M059J (cell line): ENCODE measurements around the gene DLX2. TPM values are rescaled to one million over a fixed set of nuclear protein-coding genes. Genes with fewer than 3 reads are reported as not detected.
"Not testable (repeated sequence)": the region's sequence is repeated elsewhere in the genome, so short reads cannot be mapped to it uniquely, and the experiment has no call there.

Source experiments
- DNase-seq: peaks from one replicate; pipeline ENCODE4 v3.0.0-alpha.2; 2012; ENCODE audit warnings: low read depth
- total RNA-seq: library from RNA; depleted of rRNA; stranded (reverse); fragments of >200 nt; shearing (Covaris generic); gene quantifications from 2 replicates; pipeline ENCODE4 v1.2.3, GENCODE V29; 2014; rRNA removed

Gene DLX2
- 1.9 and 4.2 TPM in 2 replicates for total RNA-seq

GRCh38 chr2:172102391-172103359 is at the start of gene DLX2:
Gene DLX2 (minus strand): TSS chr2:172102900. CDS start chr2:172102538, 362 bp downstream.
- peak; percentile 92 for DNase-seq

GRCh38 chr2:172147944-172148650 is 45.4 kb upstream of the DLX2 start:
- peak; percentile 83 for DNase-seq

- no peak for DNase-seq
Observed at GRCh38 chr2:172143817-172144216, 41.1 kb upstream of the DLX2 start.

GRCh38 chr2:172138727-172139126 is 36.0 kb upstream of the DLX2 start:
- DNase-seq, result not testable (repeated sequence)

- no peak for DNase-seq
Observed at GRCh38 chr2:172137943-172138342, 35.2 kb upstream of the DLX2 start.

- DNase-seq, result peak; percentile 8
Observed at GRCh38 chr2:172137109-172137508, 34.4 kb upstream of the DLX2 start.

- no peak for DNase-seq
Observed at GRCh38 chr2:172135446-172135845, 32.7 kb upstream of the DLX2 start.

- DNase-seq, result no peak
Observed at GRCh38 chr2:172134270-172134669, 31.6 kb upstream of the DLX2 start.

GRCh38 chr2:172131713-172132555 is 29.2 kb upstream of the DLX2 start:
- DNase-seq, result no peak

GRCh38 chr2:172129404-172129803 is 26.7 kb upstream of the DLX2 start:
- DNase-seq, result no peak

- DNase-seq, result no peak
Observed at GRCh38 chr2:172128484-172128883, 25.8 kb upstream of the DLX2 start.

GRCh38 chr2:172120118-172120517 is 17.4 kb upstream of the DLX2 start:
- DNase-seq, result no peak

GRCh38 chr2:172119089-172119488 is 16.4 kb upstream of the DLX2 start:
- DNase-seq, result peak; percentile 71

- no peak for DNase-seq
Observed at GRCh38 chr2:172116107-172116506, 13.4 kb upstream of the DLX2 start.

GRCh38 chr2:172114579-172114978 is 11.9 kb upstream of the DLX2 start:
- no peak for DNase-seq

- not testable (repeated sequence) for DNase-seq
Observed at GRCh38 chr2:172114176-172114575, 11.5 kb upstream of the DLX2 start.

- peak; percentile 61 for DNase-seq
Observed at GRCh38 chr2:172113617-172114016, 10.9 kb upstream of the DLX2 start.

GRCh38 chr2:172109988-172110811 is 7.5 kb upstream of the DLX2 start:
- no peak for DNase-seq

- no peak for DNase-seq
Observed at GRCh38 chr2:172109256-172109987, 6.7 kb upstream of the DLX2 start.

GRCh38 chr2:172108587-172108930 is 5.9 kb upstream of the DLX2 start:
- DNase-seq, result no peak
